HepG2 (cell line): ENCODE measurements around the gene ZCCHC3. TPM values are rescaled to one million over a fixed set of nuclear protein-coding genes. Genes with fewer than 3 reads are reported as not detected.

Experiments
- FOXA3 ChIP-seq: IDR thresholded peaks from 2 replicates; pipeline ENCODE4 v1.6.1; 2016; ENCODE audit warnings: missing genetic modification reagents, missing compliant biosample characterization
- JUND ChIP-seq: sonication (generic); formaldehyde crosslinking; IDR thresholded peaks from 2 replicates; pipeline ENCODE4 v1.8.0; 2022; ENCODE audit warnings: mild to moderate bottlenecking, missing genetic modification reagents
- KDM5B ChIP-seq: sonication (generic); formaldehyde crosslinking; IDR thresholded peaks from 2 replicates; pipeline ENCODE4 v1.4.0; 2020; ENCODE audit warnings: missing genetic modification reagents, mild to moderate bottlenecking, borderline replicate concordance
- MBD4 ChIP-seq: IDR thresholded peaks from 2 replicates; pipeline ENCODE4 v1.6.1; 2012; ENCODE audit warnings: low read length, inconsistent platforms, borderline replicate concordance
- MEIS1 ChIP-seq: sonication (generic); formaldehyde crosslinking; IDR thresholded peaks from 2 replicates; pipeline ENCODE4 v1.9.0; 2021; ENCODE audit warnings: mild to moderate bottlenecking, missing genetic modification reagents, moderate library complexity, borderline replicate concordance
- RBAK ChIP-seq: sonication (generic); formaldehyde crosslinking; IDR thresholded peaks from 2 replicates; pipeline ENCODE4 v1.5.1; 2020; ENCODE audit warnings: mild to moderate bottlenecking, missing genetic modification reagents
- SIN3A ChIP-seq: IDR thresholded peaks from 2 replicates; pipeline ENCODE4 v1.6.1; 2011; ENCODE audit warnings: low read depth, mild to moderate bottlenecking, control low read depth, low read length, borderline replicate concordance
- SMYD3 ChIP-seq: sonication (generic); formaldehyde crosslinking; IDR thresholded peaks from 2 replicates; pipeline ENCODE4 v1.8.1; 2023; ENCODE audit warnings: mild to moderate bottlenecking, missing genetic modification reagents
- TEAD2 ChIP-seq: sonication (generic); formaldehyde crosslinking; IDR thresholded peaks from 2 replicates; pipeline ENCODE4 v1.9.0; 2021; ENCODE audit warnings: missing genetic modification reagents
- ZFYVE20 ChIP-seq: sonication (generic); formaldehyde crosslinking; IDR thresholded peaks from 2 replicates; pipeline ENCODE4 v1.8.0; 2023; ENCODE audit warnings: low read depth, mild to moderate bottlenecking, moderate library complexity, missing genetic modification reagents, borderline replicate concordance
- ZNF329 ChIP-seq: sonication (generic); formaldehyde crosslinking; IDR thresholded peaks from 2 replicates; pipeline ENCODE4 v1.9.0; 2021; ENCODE audit warnings: low read depth, mild to moderate bottlenecking, missing genetic modification reagents
- ZNF430 ChIP-seq: sonication (generic); formaldehyde crosslinking; IDR thresholded peaks from 2 replicates; pipeline ENCODE4 v1.9.0; 2021; ENCODE audit warnings: mild to moderate bottlenecking, missing genetic modification reagents
- ZNF563 ChIP-seq: sonication (generic); formaldehyde crosslinking; IDR thresholded peaks from 2 replicates; pipeline ENCODE4 v1.8.0; 2022; ENCODE audit warnings: mild to moderate bottlenecking, moderate library complexity, missing genetic modification reagents
- ZNF720 ChIP-seq: sonication (generic); formaldehyde crosslinking; IDR thresholded peaks from 2 replicates; pipeline ENCODE4 v1.4.0; 2020; ENCODE audit warnings: missing genetic modification reagents
- ZNF724P ChIP-seq: sonication (generic); formaldehyde crosslinking; IDR thresholded peaks from 2 replicates; pipeline ENCODE4 v1.8.0; 2022; ENCODE audit warnings: missing genetic modification reagents, borderline replicate concordance
- ZNF772 ChIP-seq: sonication (generic); formaldehyde crosslinking; IDR thresholded peaks from 2 replicates; pipeline ENCODE4 v1.5.0; 2020; ENCODE audit warnings: mild to moderate bottlenecking, missing genetic modification reagents
- ZSCAN20 ChIP-seq: sonication (generic); formaldehyde crosslinking; IDR thresholded peaks from 2 replicates; pipeline ENCODE4 v1.4.0; 2020; ENCODE audit warnings: missing genetic modification reagents, mild to moderate bottlenecking, borderline replicate concordance
- polyA plus RNA-seq, 8 experiments: library from polyadenylated mRNA; depleted of rRNA in 3 of 8; stranded (reverse) in 7 of 8; unstranded in 1 of 8; fragments of >200 nt; fragmentation: Illumina TruSeq in 4 of 8; extraction: Trizol in 4 of 8; gene quantifications; 2 replicates each; pipeline versions ENCODE4 v1.2.1 to v1.2.3, GENCODE V29; 2011 to 2016; ENCODE audit warnings: low read depth in 4 of 8, missing spikeins in 1 of 8, mixed read lengths in 1 of 8; ENCODE audit not compliant: insufficient read depth in 1 of 8
- total RNA-seq, 5 experiments: library from RNA; depleted of rRNA; stranded (reverse); fragments of >200 nt; fragmentation: Illumina TruSeq; extraction: Trizol; gene quantifications; 2 replicates each; pipeline ENCODE4 v1.2.3, GENCODE V29; 2016; ENCODE audit warnings: low read depth in 1 of 5
- TF ChIP-seq, protein P1 (sequence below): fragments of 450-650 bp; IDR thresholded peaks from 2 replicates; pipeline ENCODE4 v1.6.1; 2016
- TF ChIP-seq, protein P2 (sequence below): sonication (generic); formaldehyde crosslinking; IDR thresholded peaks from 2 replicates; pipeline ENCODE4 v1.4.0; 2020; ENCODE audit warnings: mild to moderate bottlenecking, missing genetic modification reagents
- TF ChIP-seq, protein P3 (sequence below): sonication (generic); formaldehyde crosslinking; IDR thresholded peaks from 2 replicates; pipeline ENCODE4 v1.5.0; 2020; ENCODE audit warnings: mild to moderate bottlenecking, missing genetic modification reagents
- TF ChIP-seq, protein P4 (sequence below): sonication (generic); formaldehyde crosslinking; IDR thresholded peaks from 2 replicates; pipeline ENCODE4 v1.8.1; 2023; ENCODE audit warnings: mild to moderate bottlenecking, missing genetic modification reagents
- TF ChIP-seq, protein P5 (sequence below): sonication (generic); formaldehyde crosslinking; IDR thresholded peaks from 2 replicates; pipeline ENCODE4 v1.4.0; 2020; ENCODE audit warnings: missing genetic modification reagents

Gene ZCCHC3
- total and polyA plus RNA-seq, 2 of the 13 experiments (the other 11 are each of a cell fraction or from before 2014, with no cell fraction given), result 46.6 to 63.0 TPM

DNA sequence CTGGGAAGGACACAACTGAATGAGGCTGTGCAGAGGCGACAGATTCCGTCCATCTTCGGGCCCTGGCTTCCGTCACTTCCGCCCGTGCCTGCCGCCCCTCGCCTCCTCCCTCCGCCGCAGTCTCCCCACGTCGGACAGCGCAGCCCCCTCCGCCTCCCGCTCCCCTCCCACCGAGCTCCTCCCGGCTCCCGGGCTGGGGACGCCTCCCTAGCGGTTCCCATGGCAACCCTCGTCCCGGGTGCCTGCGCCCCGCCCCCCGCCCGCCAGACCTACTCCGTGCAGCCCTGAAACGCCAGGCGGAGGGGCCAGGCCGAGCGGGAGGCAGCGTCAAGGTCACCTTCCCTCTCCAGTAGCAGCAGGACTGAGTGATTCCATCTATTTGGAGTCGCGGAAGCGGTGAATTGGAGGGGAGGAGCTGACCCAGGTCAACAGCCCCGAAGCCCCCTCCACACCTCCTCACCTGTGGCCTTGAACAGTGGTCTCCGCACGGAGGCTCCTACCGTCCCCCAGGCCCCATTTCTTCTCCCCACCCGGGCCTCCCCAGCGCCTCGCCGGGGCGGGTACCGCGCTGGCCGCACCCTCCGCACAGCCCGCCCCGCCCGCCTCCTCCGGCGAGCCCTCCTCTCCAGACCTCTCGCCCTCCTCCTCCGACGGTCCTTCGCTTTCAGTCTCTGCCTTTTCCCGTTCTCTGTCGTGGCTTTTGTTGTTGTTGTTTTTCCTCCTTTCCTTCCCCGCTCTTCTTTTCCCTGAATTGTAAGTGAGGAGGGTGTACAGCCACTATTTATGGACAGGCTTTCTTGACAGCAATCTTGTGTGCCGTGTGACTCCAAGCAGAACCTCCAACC is 50.5 kb downstream of the ZCCHC3 start (continued):
- TF ChIP-seq, protein P1, sequence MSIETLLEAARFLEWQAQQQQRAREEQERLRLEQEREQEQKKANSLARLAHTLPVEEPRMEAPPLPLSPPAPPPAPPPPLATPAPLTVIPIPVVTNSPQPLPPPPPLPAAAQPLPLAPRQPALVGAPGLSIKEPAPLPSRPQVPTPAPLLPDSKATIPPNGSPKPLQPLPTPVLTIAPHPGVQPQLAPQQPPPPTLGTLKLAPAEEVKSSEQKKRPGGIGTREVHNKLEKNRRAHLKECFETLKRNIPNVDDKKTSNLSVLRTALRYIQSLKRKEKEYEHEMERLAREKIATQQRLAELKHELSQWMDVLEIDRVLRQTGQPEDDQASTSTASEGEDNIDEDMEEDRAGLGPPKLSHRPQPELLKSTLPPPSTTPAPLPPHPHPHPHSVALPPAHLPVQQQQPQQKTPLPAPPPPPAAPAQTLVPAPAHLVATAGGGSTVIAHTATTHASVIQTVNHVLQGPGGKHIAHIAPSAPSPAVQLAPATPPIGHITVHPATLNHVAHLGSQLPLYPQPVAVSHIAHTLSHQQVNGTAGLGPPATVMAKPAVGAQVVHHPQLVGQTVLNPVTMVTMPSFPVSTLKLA, result peak; percentile 68
- TF ChIP-seq, protein P2, sequence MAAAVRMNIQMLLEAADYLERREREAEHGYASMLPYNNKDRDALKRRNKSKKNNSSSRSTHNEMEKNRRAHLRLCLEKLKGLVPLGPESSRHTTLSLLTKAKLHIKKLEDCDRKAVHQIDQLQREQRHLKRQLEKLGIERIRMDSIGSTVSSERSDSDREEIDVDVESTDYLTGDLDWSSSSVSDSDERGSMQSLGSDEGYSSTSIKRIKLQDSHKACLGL (CRISPR knock-in tag), result no peak
- TF ChIP-seq MEIS1 (peak; percentile 84; the same call in 1 of the 2 replicates), KDM5B (CRISPR knock-in tag) (peak; percentile 96), ZNF720 (CRISPR knock-in tag) (no peak), JUND (CRISPR knock-in tag) (peak; percentile 62; the same call in 1 of the 2 replicates), ZNF430 (CRISPR knock-in tag) (no peak; the same call in 1 of the 2 replicates), ZFYVE20 (CRISPR knock-in tag) (0 out of 2 replicates have a peak, but pooled peaks have one; percentile 58), ZNF563 (CRISPR knock-in tag) (peak; percentile 42), SMYD3 (CRISPR knock-in tag) (peak; percentile 98; the same call in 1 of the 2 replicates), ZNF724P (CRISPR knock-in tag) (peak; percentile 93), ZNF329 (CRISPR knock-in tag) (no peak; the same call in none of the 2 replicates), TEAD2 (CRISPR knock-in tag) (no peak), FOXA3 (CRISPR knock-in tag) (peak; percentile 92), RBAK (CRISPR knock-in tag) (0 out of 2 replicates have a peak, but pooled peaks have one; percentile 16), ZNF772 (CRISPR knock-in tag) (peak; percentile 99), MBD4 (no peak), ZSCAN20 (CRISPR knock-in tag) (peak; percentile 91; the same call in 1 of the 2 replicates), SIN3A (peak; percentile 98)
- TF ChIP-seq, protein P3, sequence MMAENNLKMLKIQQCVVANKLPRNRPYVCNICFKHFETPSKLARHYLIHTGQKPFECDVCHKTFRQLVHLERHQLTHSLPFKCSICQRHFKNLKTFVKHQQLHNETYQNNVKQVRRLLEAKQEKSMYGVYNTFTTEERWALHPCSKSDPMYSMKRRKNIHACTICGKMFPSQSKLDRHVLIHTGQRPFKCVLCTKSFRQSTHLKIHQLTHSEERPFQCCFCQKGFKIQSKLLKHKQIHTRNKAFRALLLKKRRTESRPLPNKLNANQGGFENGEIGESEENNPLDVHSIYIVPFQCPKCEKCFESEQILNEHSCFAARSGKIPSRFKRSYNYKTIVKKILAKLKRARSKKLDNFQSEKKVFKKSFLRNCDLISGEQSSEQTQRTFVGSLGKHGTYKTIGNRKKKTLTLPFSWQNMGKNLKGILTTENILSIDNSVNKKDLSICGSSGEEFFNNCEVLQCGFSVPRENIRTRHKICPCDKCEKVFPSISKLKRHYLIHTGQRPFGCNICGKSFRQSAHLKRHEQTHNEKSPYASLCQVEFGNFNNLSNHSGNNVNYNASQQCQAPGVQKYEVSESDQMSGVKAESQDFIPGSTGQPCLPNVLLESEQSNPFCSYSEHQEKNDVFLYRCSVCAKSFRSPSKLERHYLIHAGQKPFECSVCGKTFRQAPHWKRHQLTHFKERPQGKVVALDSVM, result peak; percentile 96
- TF ChIP-seq, protein P4, sequence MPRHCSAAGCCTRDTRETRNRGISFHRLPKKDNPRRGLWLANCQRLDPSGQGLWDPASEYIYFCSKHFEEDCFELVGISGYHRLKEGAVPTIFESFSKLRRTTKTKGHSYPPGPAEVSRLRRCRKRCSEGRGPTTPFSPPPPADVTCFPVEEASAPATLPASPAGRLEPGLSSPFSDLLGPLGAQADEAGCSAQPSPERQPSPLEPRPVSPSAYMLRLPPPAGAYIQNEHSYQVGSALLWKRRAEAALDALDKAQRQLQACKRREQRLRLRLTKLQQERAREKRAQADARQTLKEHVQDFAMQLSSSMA (CRISPR knock-in tag), result no peak
- TF ChIP-seq, protein P5, sequence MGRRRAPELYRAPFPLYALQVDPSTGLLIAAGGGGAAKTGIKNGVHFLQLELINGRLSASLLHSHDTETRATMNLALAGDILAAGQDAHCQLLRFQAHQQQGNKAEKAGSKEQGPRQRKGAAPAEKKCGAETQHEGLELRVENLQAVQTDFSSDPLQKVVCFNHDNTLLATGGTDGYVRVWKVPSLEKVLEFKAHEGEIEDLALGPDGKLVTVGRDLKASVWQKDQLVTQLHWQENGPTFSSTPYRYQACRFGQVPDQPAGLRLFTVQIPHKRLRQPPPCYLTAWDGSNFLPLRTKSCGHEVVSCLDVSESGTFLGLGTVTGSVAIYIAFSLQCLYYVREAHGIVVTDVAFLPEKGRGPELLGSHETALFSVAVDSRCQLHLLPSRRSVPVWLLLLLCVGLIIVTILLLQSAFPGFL (CRISPR knock-in tag), result no peak
